ENCODE results near the gene TBC1D1. TPM values are rescaled to one million over a fixed set of nuclear protein-coding genes. Genes with fewer than 3 reads are reported as not detected.
A peak's percentile ranks its signal among the peaks of the same experiment; 100 is the strongest.
"Not testable (repeated sequence)": the region's sequence is repeated elsewhere in the genome, so short reads cannot be mapped to it uniquely, and the experiment has no call there.

TBC1D1 gene
- total RNA-seq, 4 donors from 2014 or later, result 66.2 to 120 (median 87.9) TPM

DNA sequence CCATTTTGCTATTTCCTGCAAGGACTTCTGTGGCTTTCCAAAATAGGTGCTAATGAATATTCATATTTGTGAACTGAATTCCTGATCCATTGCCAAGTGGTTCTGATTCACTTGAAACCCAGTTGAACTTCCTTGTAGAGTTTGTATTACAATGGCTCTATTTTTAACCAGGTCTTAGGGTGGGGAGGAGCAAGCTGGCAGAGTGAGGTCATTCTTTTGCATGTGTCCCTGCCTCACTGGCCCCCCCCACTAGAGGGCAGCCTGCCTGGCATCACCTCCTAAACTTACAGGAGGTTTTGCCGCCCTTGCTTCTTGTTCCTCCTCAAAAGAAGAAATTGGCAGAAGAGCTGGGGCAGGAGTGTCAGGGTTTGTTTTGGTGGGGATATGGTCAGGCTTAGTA is 79.8 kb downstream of the TBC1D1 start:
- Histone ChIP-seq H3K4me1 (peaks cover 0 to 4% (median 0%) of the 10 kb centered on the region in 4 donors), H3K9me3 (no peaks in the 10 kb centered on the region)
- TF ChIP-seq, protein P1, sequence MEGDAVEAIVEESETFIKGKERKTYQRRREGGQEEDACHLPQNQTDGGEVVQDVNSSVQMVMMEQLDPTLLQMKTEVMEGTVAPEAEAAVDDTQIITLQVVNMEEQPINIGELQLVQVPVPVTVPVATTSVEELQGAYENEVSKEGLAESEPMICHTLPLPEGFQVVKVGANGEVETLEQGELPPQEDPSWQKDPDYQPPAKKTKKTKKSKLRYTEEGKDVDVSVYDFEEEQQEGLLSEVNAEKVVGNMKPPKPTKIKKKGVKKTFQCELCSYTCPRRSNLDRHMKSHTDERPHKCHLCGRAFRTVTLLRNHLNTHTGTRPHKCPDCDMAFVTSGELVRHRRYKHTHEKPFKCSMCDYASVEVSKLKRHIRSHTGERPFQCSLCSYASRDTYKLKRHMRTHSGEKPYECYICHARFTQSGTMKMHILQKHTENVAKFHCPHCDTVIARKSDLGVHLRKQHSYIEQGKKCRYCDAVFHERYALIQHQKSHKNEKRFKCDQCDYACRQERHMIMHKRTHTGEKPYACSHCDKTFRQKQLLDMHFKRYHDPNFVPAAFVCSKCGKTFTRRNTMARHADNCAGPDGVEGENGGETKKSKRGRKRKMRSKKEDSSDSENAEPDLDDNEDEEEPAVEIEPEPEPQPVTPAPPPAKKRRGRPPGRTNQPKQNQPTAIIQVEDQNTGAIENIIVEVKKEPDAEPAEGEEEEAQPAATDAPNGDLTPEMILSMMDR (IDR thresholded peaks at IDR 0.05), result peak in 5 of 6 experiments; percentile 14 to 70 (median 60)
- TF ChIP-seq POLR2A (IDR thresholded peaks at IDR 0.05), result no peak

DNA sequence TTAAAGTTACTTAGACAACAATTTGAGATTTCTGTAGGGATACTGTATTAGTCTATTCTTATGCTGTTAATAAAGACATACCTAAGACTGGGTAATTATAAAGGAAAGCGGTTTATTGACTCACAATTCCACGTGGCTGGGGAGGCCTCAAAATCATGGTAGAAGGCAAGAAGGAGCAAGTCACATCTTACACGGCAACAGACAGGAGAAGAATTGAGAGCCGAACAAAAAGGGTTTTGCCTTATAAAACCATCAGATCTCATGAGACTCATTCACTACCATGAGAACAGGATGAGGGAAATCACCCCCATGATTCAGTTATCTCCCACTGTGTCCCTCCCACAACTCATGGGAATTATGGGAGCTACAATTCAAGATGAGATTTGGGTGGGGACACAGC is 80.3 kb downstream of the TBC1D1 start:
- Histone ChIP-seq H3K36me3 (no peaks in the 10 kb centered on the region), H3K27ac (peak overlapping the region in 1 of 4 donors; percentile 3), H3K4me3 (no peak overlapping the region), H3K9me3 (no peaks in the 10 kb centered on the region), H3K4me1 (peaks cover 0 to 9% (median under 1%) of the 10 kb centered on the region in 4 donors), H3K27me3 (no peaks in the 10 kb centered on the region)
- DNase-seq, result no peak
- TF ChIP-seq, protein P1 (IDR thresholded peaks at IDR 0.05), result no peak
- TF ChIP-seq POLR2A (IDR thresholded peaks at IDR 0.05), result no peak

More for the DNA sequence above, 79.8 kb downstream of the TBC1D1 start:
- no peaks in the 10 kb centered on the region for H3K36me3 ChIP-seq
- DNase-seq, result peak; percentile 59 to 90 (median 79)
- H3K27ac ChIP-seq, result peak overlapping the region in 2 of 4 donors; percentile 7 to 24
- no peaks in the 10 kb centered on the region for H3K27me3 ChIP-seq
- H3K4me3 ChIP-seq, result no peak overlapping the region

DNA sequence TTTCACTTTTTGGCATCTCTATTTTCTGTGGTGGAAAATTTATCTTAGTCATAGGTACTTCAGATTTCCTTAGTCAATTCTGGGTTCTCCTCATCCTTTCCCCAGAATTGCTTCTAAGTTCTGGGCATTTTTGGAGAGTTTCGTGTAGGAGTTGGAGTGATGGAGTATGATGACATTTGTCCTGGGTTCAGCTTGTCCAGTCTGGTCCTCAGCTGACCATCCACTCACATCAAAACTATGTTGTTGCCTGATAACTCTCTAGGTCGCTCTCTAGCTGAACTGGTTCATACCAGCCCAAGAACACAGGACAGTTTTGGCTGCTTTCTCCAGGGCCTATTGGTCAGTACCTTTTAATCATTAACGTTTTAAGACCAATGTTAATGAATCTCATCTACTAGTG is 82.6 kb downstream of the TBC1D1 start:
- no peak overlapping the region for H3K4me3 ChIP-seq
- no peaks in the 10 kb centered on the region for H3K9me3 ChIP-seq
- DNase-seq, result no peak
- H3K27ac ChIP-seq, result no peak overlapping the region
- TF ChIP-seq, protein P1 (IDR thresholded peaks at IDR 0.05), result no peak
- TF ChIP-seq POLR2A (IDR thresholded peaks at IDR 0.05), result no peak
- no peaks in the 10 kb centered on the region for H3K36me3 ChIP-seq
- H3K27me3 ChIP-seq, result no peaks in the 10 kb centered on the region
- H3K4me1 ChIP-seq, result peaks cover 0 to 17% (median 1%) of the 10 kb centered on the region in 4 donors

DNA sequence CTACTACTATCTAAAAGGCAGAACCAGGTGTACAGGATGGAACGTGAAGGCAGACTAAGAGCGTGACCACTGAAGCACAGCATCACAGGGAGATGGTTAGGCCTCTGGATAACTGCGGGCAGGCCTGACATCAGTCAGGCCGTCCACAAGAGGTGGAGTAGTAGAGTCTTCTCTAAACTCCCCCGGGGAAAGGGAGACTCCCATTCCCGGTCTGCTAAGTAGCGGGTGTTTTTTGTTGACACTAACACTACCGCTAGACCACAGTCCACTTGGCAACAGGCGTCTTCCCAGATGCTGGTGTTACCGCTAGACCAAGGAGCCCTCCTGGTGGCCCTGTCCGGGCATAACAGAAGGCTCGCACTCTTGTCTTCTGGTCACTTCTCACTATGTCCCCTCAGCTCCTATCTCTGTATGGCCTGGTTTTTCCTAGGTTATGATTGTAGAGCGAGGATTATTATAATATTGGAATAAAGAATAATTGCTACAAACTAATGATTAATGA is 84.5 kb downstream of the TBC1D1 start:
- H3K27ac ChIP-seq, result not testable (repeated sequence)

DNA sequence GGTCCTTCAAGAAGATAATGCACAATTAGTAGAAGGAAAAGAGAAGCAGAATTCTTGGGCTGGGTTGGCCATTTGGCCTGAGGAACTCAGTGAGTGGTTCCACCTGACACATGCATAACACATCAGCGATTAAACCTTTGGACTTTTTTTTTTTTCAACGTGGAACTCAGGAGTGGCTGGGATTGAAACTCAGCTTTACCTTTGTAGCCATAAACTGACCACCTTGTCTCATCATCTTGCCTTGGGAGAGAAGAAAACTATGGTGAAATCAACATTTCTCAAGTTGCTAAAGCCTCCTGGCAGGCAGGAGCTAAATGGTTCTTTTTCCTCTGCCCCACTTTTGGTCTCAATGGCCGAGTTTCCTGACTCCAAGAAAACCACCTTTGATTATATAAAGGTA is 85.6 kb downstream of the TBC1D1 start:
- peaks cover 0 to 21% (median 1%) of the 10 kb centered on the region in 4 donors for H3K4me1 ChIP-seq
- peak overlapping the region; percentile 94 to 99 (median 95) for H3K27ac ChIP-seq
- H3K9me3 ChIP-seq, result no peaks in the 10 kb centered on the region
- DNase-seq, result no peak
- peak overlapping the region; percentile 77 to 94 (median 84) for H3K4me3 ChIP-seq
- no peaks in the 10 kb centered on the region for H3K27me3 ChIP-seq
- no peaks in the 10 kb centered on the region for H3K36me3 ChIP-seq
- TF ChIP-seq, protein P1 (IDR thresholded peaks at IDR 0.05), result no peak
- peak in 1 of 2 donors; percentile 24 for TF ChIP-seq POLR2A (IDR thresholded peaks at IDR 0.05)

More for the DNA sequence above, 84.5 kb downstream of the TBC1D1 start:
- H3K4me3 ChIP-seq, H3K36me3 ChIP-seq, DNase-seq, H3K27me3 ChIP-seq, H3K9me3 ChIP-seq: not testable (repeated sequence)
- H3K4me1 ChIP-seq, result peaks cover 0 to 23% (median 1%) of the 10 kb centered on the region in 4 donors

DNA sequence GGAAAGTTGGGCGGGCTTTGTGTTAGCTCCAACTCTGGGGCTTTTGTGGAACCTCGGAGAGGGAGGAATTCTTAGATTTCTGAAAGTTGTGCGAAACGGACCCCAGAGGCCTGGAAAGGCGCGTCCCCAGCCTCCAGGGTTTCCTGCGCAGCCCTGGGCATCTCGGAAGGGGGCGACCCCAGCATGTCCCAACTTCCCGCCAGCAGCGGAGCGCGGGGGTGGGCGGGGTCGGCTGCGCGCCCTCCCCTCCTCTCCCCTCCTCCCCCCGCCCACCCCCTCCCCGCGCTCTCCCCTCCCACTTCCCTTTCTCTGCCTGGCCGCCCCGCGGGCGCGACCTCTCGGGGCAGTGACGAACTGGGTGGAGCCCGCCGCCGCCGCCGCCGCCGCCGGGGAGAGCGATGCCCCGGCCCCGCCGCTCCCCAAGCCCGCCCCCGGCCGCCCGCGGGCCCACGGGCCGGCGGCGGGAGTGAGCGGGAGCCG is 86.1 kb downstream of the TBC1D1 start:
- Histone ChIP-seq H3K36me3 (no peaks in the 10 kb centered on the region), H3K4me1 (peaks cover 0 to 21% (median 1%) of the 10 kb centered on the region in 4 donors), H3K4me3 (peak overlapping the region; percentile 77 to 94 (median 84)), H3K27me3 (no peaks in the 10 kb centered on the region), H3K27ac (peak overlapping the region; percentile 94 to 99 (median 95)), H3K9me3 (no peaks in the 10 kb centered on the region)
- peak; percentile 87 to 93 (median 87) for DNase-seq
- no peak for TF ChIP-seq POLR2A (IDR thresholded peaks at IDR 0.05)
- TF ChIP-seq, protein P1 (IDR thresholded peaks at IDR 0.05), result no peak
